ENCODE results near the gene RGS7.

DNA sequence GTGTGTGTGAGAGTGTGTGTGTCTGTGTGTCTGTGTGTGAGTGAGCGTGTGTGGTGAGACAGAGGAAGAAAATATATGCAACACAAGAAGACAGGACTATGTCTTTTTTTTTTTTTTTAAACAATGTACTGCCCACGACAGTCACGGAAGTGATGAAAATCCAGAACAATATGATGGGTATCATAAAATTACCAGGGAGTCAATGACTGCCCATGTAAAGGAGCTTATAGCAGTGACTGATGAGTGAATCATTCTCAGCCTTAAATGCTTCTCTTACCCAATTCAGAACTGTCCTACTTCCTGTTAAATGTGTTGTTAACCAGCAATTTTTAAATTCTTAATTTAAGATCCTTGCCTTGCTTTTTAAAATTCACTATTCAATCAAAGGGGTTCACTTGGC is 46.6 kb downstream of the RGS7 start:
- TF ChIP-seq, protein P1, sequence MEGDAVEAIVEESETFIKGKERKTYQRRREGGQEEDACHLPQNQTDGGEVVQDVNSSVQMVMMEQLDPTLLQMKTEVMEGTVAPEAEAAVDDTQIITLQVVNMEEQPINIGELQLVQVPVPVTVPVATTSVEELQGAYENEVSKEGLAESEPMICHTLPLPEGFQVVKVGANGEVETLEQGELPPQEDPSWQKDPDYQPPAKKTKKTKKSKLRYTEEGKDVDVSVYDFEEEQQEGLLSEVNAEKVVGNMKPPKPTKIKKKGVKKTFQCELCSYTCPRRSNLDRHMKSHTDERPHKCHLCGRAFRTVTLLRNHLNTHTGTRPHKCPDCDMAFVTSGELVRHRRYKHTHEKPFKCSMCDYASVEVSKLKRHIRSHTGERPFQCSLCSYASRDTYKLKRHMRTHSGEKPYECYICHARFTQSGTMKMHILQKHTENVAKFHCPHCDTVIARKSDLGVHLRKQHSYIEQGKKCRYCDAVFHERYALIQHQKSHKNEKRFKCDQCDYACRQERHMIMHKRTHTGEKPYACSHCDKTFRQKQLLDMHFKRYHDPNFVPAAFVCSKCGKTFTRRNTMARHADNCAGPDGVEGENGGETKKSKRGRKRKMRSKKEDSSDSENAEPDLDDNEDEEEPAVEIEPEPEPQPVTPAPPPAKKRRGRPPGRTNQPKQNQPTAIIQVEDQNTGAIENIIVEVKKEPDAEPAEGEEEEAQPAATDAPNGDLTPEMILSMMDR (IDR thresholded peaks at IDR 0.05; ENCODE audit: poor library complexity, severe bottlenecking), result no peak
- TF ChIP-seq EP300 (conservative IDR thresholded peaks at IDR 0.05; ENCODE audit: poor library complexity, severe bottlenecking), result no peak
- TF ChIP-seq, protein P2, sequence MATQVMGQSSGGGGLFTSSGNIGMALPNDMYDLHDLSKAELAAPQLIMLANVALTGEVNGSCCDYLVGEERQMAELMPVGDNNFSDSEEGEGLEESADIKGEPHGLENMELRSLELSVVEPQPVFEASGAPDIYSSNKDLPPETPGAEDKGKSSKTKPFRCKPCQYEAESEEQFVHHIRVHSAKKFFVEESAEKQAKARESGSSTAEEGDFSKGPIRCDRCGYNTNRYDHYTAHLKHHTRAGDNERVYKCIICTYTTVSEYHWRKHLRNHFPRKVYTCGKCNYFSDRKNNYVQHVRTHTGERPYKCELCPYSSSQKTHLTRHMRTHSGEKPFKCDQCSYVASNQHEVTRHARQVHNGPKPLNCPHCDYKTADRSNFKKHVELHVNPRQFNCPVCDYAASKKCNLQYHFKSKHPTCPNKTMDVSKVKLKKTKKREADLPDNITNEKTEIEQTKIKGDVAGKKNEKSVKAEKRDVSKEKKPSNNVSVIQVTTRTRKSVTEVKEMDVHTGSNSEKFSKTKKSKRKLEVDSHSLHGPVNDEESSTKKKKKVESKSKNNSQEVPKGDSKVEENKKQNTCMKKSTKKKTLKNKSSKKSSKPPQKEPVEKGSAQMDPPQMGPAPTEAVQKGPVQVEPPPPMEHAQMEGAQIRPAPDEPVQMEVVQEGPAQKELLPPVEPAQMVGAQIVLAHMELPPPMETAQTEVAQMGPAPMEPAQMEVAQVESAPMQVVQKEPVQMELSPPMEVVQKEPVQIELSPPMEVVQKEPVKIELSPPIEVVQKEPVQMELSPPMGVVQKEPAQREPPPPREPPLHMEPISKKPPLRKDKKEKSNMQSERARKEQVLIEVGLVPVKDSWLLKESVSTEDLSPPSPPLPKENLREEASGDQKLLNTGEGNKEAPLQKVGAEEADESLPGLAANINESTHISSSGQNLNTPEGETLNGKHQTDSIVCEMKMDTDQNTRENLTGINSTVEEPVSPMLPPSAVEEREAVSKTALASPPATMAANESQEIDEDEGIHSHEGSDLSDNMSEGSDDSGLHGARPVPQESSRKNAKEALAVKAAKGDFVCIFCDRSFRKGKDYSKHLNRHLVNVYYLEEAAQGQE (IDR thresholded peaks at IDR 0.05; ENCODE audit: borderline replicate concordance), result no peak
- TF ChIP-seq EZH2 (IDR thresholded peaks at IDR 0.05; ENCODE audit: borderline replicate concordance, insufficient read depth, low read length, poor library complexity, severe bottlenecking), result no peak
